NCI-H526 (cell line): ENCODE measurements around the gene MRPL40.

Source experiments
- DNase-seq, 2 experiments: peaks; one replicate each; lab custom pipeline; 2025; lab: John Stamatoyannopoulos, UW

The MRPL40 gene

GRCh38 chr22:19480789-19481188, 48.4 kb downstream of the MRPL40 start:
- DNase-seq, result no peak

GRCh38 chr22:19482297-19482696, 50.0 kb downstream of the MRPL40 start:
- DNase-seq, result no peak

- DNase-seq, result no peak
Observed at GRCh38 chr22:19483481-19484244, 51.3 kb downstream of the MRPL40 start.
